Measurements from ENCODE around the gene MT1X.

The MT1X gene

DNA sequence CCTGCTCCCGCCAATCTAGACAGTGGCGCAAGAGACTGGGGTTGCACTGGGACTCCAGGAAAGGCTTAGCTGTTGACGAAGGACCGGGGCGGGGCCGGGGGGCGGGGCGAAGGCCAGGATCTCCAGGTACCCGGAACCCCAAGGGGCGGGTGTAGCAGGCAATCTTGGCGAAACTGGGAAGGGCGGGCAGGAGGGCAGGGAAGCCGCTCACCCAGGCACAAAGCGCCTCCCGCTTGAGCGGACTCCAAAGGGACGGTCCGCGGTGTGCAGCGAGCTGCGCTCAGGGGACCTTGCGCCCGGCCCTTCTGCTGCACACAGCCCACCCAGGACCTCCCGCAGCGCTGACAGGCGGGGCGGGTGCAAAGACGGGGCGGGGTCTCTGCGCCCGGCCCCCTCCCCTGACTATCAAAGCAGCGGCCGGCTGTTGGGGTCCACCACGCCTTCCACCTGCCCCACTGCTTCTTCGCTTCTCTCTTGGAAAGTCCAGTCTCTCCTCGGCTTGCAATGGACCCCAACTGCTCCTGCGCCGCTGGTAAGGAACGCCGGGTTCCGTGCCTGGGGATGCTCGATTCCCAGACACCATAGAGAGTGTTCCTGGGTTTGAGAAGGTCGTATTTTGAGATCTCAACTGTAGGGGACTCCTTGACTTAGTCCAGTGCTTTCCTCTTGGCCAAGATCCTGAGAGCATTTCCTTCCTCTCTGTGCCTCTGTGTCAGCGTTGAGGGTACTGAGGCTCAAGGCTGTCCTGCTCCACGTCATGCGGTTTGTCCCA is 24.5 kb upstream of the MT1X start, which contains the start of gene MT1F (continued):
- TF ChIP-seq ZNF280D (tag by site-specific recombination; IDR thresholded peaks at IDR 0.05) (no peak), ZNF510 (tag by site-specific recombination; IDR thresholded peaks at IDR 0.05; ENCODE audit: insufficient replicate concordance) (no peak), ZBTB21 (tag by site-specific recombination; IDR thresholded peaks at IDR 0.05) (no peak), ZFP41 (tag by site-specific recombination; IDR thresholded peaks at IDR 0.05; ENCODE audit: borderline replicate concordance) (no peak), ZNF830 (tag by site-specific recombination; IDR thresholded peaks at IDR 0.05; ENCODE audit: low read depth) (no peak), ZNF777 (tag by site-specific recombination; IDR thresholded peaks at IDR 0.05; ENCODE audit: borderline replicate concordance) (peak; percentile 65; the same call in 1 of the 2 replicates), ZNF366 (tag by site-specific recombination; conservative IDR thresholded peaks at IDR 0.05) (no peak), GLIS1 (tag by site-specific recombination; IDR thresholded peaks at IDR 0.05) (peak; percentile 79), ZBTB49 (tag by site-specific recombination; IDR thresholded peaks at IDR 0.05; ENCODE audit: low read depth) (no peak), ZNF19 (tag by site-specific recombination; IDR thresholded peaks at IDR 0.05; ENCODE audit: low read depth) (no peak), YY2 (tag by site-specific recombination; IDR thresholded peaks at IDR 0.05) (no peak), ZNF121 (tag by site-specific recombination; IDR thresholded peaks at IDR 0.05) (no peak), ZNF311 (tag by site-specific recombination; IDR thresholded peaks at IDR 0.05; ENCODE audit: borderline replicate concordance) (no peak), KLF16 (tag by site-specific recombination; IDR thresholded peaks at IDR 0.05) (peak; percentile 57), SP7 (tag by site-specific recombination; IDR thresholded peaks at IDR 0.05) (no peak), REPIN1 (tag by site-specific recombination; IDR thresholded peaks at IDR 0.05; ENCODE audit: low read depth) (no peak), ZNF692 (tag by site-specific recombination; IDR thresholded peaks at IDR 0.05) (peak; percentile 74), HOXA7 (CRISPR knock-in tag; IDR thresholded peaks at IDR 0.05; ENCODE audit: borderline replicate concordance) (no peak), ZNF660 (tag by site-specific recombination; IDR thresholded peaks at IDR 0.05) (no peak), SP2 (tag by site-specific recombination; IDR thresholded peaks at IDR 0.05) (peak; percentile 79), ZFP69B (tag by site-specific recombination; IDR thresholded peaks at IDR 0.05) (peak; percentile 57; the same call in 1 of the 2 replicates)
- TF ChIP-seq, protein P1, sequence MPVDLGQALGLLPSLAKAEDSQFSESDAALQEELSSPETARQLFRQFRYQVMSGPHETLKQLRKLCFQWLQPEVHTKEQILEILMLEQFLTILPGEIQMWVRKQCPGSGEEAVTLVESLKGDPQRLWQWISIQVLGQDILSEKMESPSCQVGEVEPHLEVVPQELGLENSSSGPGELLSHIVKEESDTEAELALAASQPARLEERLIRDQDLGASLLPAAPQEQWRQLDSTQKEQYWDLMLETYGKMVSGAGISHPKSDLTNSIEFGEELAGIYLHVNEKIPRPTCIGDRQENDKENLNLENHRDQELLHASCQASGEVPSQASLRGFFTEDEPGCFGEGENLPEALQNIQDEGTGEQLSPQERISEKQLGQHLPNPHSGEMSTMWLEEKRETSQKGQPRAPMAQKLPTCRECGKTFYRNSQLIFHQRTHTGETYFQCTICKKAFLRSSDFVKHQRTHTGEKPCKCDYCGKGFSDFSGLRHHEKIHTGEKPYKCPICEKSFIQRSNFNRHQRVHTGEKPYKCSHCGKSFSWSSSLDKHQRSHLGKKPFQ (tag by site-specific recombination; IDR thresholded peaks at IDR 0.05): no peak
- TF ChIP-seq, protein P2, sequence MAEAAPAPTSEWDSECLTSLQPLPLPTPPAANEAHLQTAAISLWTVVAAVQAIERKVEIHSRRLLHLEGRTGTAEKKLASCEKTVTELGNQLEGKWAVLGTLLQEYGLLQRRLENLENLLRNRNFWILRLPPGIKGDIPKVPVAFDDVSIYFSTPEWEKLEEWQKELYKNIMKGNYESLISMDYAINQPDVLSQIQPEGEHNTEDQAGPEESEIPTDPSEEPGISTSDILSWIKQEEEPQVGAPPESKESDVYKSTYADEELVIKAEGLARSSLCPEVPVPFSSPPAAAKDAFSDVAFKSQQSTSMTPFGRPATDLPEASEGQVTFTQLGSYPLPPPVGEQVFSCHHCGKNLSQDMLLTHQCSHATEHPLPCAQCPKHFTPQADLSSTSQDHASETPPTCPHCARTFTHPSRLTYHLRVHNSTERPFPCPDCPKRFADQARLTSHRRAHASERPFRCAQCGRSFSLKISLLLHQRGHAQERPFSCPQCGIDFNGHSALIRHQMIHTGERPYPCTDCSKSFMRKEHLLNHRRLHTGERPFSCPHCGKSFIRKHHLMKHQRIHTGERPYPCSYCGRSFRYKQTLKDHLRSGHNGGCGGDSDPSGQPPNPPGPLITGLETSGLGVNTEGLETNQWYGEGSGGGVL (tag by site-specific recombination; IDR thresholded peaks at IDR 0.05): no peak; the same call in 1 of the 2 replicates
- TF ChIP-seq, protein P3, sequence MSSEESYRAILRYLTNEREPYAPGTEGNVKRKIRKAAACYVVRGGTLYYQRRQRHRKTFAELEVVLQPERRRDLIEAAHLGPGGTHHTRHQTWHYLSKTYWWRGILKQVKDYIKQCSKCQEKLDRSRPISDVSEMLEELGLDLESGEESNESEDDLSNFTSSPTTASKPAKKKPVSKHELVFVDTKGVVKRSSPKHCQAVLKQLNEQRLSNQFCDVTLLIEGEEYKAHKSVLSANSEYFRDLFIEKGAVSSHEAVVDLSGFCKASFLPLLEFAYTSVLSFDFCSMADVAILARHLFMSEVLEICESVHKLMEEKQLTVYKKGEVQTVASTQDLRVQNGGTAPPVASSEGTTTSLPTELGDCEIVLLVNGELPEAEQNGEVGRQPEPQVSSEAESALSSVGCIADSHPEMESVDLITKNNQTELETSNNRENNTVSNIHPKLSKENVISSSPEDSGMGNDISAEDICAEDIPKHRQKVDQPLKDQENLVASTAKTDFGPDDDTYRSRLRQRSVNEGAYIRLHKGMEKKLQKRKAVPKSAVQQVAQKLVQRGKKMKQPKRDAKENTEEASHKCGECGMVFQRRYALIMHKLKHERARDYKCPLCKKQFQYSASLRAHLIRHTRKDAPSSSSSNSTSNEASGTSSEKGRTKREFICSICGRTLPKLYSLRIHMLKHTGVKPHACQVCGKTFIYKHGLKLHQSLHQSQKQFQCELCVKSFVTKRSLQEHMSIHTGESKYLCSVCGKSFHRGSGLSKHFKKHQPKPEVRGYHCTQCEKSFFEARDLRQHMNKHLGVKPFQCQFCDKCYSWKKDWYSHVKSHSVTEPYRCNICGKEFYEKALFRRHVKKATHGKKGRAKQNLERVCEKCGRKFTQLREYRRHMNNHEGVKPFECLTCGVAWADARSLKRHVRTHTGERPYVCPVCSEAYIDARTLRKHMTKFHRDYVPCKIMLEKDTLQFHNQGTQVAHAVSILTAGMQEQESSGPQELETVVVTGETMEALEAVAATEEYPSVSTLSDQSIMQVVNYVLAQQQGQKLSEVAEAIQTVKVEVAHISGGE (tag by site-specific recombination; conservative IDR thresholded peaks at IDR 0.05; ENCODE audit: low read depth): peak; percentile 26; the same call in 1 of the 2 replicates
